ENCODE data around the gene DOCK11.

DNA sequence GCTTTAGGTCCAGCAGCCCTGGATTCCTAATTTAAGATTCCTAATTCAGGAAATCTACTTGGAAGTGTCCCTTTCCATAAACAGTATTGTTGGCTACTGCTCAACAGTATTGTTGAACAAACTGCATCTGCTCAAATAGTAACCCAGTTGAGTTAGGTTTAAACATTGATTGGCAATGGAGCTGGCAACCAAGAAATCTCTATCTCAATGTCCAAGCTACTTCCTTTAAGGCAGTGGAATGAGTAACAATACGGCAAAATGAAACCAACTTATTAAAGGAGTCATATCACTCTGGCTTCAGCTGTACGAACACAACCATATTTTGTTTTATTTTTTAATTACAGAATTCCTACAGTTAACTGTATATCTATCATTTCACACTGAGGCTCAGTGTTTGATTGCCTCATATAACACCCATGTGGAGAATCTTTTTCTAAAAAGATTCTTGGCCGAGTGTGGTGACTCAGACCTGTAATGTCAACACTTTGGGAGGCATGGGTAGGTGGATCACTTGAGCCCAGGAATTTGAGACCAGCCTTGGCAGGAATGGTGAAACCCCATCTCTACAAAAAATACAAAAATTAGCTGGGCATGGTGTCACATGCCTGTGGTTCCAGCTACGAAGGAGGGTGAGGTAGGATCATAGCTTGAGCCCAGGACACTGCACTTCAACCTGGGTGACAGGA is 160.1 kb downstream of the DOCK11 start:
- TF ChIP-seq, protein P1, sequence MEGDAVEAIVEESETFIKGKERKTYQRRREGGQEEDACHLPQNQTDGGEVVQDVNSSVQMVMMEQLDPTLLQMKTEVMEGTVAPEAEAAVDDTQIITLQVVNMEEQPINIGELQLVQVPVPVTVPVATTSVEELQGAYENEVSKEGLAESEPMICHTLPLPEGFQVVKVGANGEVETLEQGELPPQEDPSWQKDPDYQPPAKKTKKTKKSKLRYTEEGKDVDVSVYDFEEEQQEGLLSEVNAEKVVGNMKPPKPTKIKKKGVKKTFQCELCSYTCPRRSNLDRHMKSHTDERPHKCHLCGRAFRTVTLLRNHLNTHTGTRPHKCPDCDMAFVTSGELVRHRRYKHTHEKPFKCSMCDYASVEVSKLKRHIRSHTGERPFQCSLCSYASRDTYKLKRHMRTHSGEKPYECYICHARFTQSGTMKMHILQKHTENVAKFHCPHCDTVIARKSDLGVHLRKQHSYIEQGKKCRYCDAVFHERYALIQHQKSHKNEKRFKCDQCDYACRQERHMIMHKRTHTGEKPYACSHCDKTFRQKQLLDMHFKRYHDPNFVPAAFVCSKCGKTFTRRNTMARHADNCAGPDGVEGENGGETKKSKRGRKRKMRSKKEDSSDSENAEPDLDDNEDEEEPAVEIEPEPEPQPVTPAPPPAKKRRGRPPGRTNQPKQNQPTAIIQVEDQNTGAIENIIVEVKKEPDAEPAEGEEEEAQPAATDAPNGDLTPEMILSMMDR (IDR thresholded peaks at IDR 0.05), result no peak
- no peak for TF ChIP-seq POLR2A (IDR thresholded peaks at IDR 0.05)

Measured in uterus (tissue), 2 donors.